Neuron (in vitro differentiated cells): Measurements from ENCODE around the gene BHMT2.

Experiments
- H2AFZ ChIP-seq: one replicate; pipeline ENCODE4 v1.6.1; 2013; ENCODE audit warnings: low read depth, mild to moderate bottlenecking, inconsistent platforms, low read length, moderate library complexity
- H3K27me3 ChIP-seq: one replicate; pipeline ENCODE4 v1.6.1; 2013; ENCODE audit warnings: low read length; ENCODE audit not compliant: insufficient read depth
- H3K36me3 ChIP-seq: one replicate; pipeline ENCODE4 v1.6.1; 2013; ENCODE audit warnings: low read length; ENCODE audit not compliant: insufficient read depth
- H3K4me1 ChIP-seq: one replicate; pipeline ENCODE4 v1.6.1; 2013; ENCODE audit warnings: low read length; ENCODE audit not compliant: insufficient read depth
- H3K4me3 ChIP-seq: 2 replicates; pipeline ENCODE4 v1.5.1; 2013; ENCODE audit warnings: mild to moderate bottlenecking, low read length, moderate library complexity
- H3K9me3 ChIP-seq: one replicate; pipeline ENCODE4 v1.6.1; 2013; ENCODE audit warnings: low read length

BHMT2 gene

GRCh38 chr5:79069488-79070349 lies at the start of gene BHMT2, which contains the start of gene DMGDH:
Gene BHMT2, plus strand, starts transcription at chr5:79069767. Its CDS starts 16 bp downstream, at chr5:79069783.
Gene DMGDH, minus strand, starts transcription at chr5:79069674. Its CDS starts 54 bp downstream, at chr5:79069620.
- Histone ChIP-seq H3K4me3 (no peak within 1 kb of the TSS), H3K36me3 (no peaks in the 10 kb centered on the region), H3K9me3 (peaks cover 3% of the 10 kb centered on the region), H2AFZ (no peak within 1 kb of the TSS), H3K4me1 (no peaks in the 10 kb centered on the region), H3K27me3 (no peaks in the 10 kb centered on the region)

GRCh38 chr5:79020861-79021561 lies 48.6 kb upstream of the BHMT2 start:
- Histone ChIP-seq H2AFZ (no peak overlapping the region), H3K36me3 (no peaks in the 10 kb centered on the region), H3K4me3 (no peak overlapping the region), H3K27me3 (no peaks in the 10 kb centered on the region), H3K9me3 (no peaks in the 10 kb centered on the region), H3K4me1 (peaks cover 2% of the 10 kb centered on the region)

GRCh38 chr5:79021753-79022152 lies 47.8 kb upstream of the BHMT2 start:
- Histone ChIP-seq H3K4me1 (peaks cover 2% of the 10 kb centered on the region), H3K36me3 (no peaks in the 10 kb centered on the region), H3K9me3 (no peaks in the 10 kb centered on the region), H2AFZ (no peak overlapping the region), H3K27me3 (no peaks in the 10 kb centered on the region), H3K4me3 (no peak overlapping the region)

- Histone ChIP-seq H3K36me3 (no peaks in the 10 kb centered on the region), H3K4me1 (peaks cover 2% of the 10 kb centered on the region), H2AFZ (no peak overlapping the region), H3K27me3 (no peaks in the 10 kb centered on the region), H3K4me3 (no peak overlapping the region), H3K9me3 (no peaks in the 10 kb centered on the region)
Observed at GRCh38 chr5:79022771-79023170, 46.8 kb upstream of the BHMT2 start.

GRCh38 chr5:79023348-79023747 lies 46.2 kb upstream of the BHMT2 start:
- no peaks in the 10 kb centered on the region for H3K36me3 ChIP-seq
- H2AFZ ChIP-seq = no peak overlapping the region
- no peaks in the 10 kb centered on the region for H3K27me3 ChIP-seq
- H3K4me1 ChIP-seq = peaks cover 2% of the 10 kb centered on the region
- no peak overlapping the region for H3K4me3 ChIP-seq
- no peaks in the 10 kb centered on the region for H3K9me3 ChIP-seq

- Histone ChIP-seq H3K9me3 (no peaks in the 10 kb centered on the region), H2AFZ (no peak overlapping the region), H3K36me3 (no peaks in the 10 kb centered on the region), H3K27me3 (no peaks in the 10 kb centered on the region), H3K4me3 (no peak overlapping the region), H3K4me1 (peaks cover 2% of the 10 kb centered on the region)
Observed at GRCh38 chr5:79023947-79024346, 45.6 kb upstream of the BHMT2 start.

GRCh38 chr5:79025054-79025472 lies 44.5 kb upstream of the BHMT2 start:
- Histone ChIP-seq H3K36me3 (no peaks in the 10 kb centered on the region), H3K4me1 (peaks cover 2% of the 10 kb centered on the region), H2AFZ (peak overlapping the region; percentile 71), H3K27me3 (no peaks in the 10 kb centered on the region), H3K9me3 (no peaks in the 10 kb centered on the region), H3K4me3 (peak overlapping the region; percentile 25)

- Histone ChIP-seq H3K27me3 (no peaks in the 10 kb centered on the region), H3K36me3 (no peaks in the 10 kb centered on the region), H2AFZ (no peak overlapping the region), H3K4me3 (no peak overlapping the region), H3K9me3 (no peaks in the 10 kb centered on the region), H3K4me1 (no peaks in the 10 kb centered on the region)
Observed at GRCh38 chr5:79030663-79031484, 38.7 kb upstream of the BHMT2 start.

- no peak overlapping the region for H3K4me3 ChIP-seq
- no peaks in the 10 kb centered on the region for H3K9me3 ChIP-seq
- H3K36me3 ChIP-seq = no peaks in the 10 kb centered on the region
- H3K4me1 ChIP-seq = no peaks in the 10 kb centered on the region
- H3K27me3 ChIP-seq = no peaks in the 10 kb centered on the region
- no peak overlapping the region for H2AFZ ChIP-seq
Observed at GRCh38 chr5:79031485-79031867, 38.1 kb upstream of the BHMT2 start.

- Histone ChIP-seq H3K4me3 (no peak overlapping the region), H3K9me3 (no peaks in the 10 kb centered on the region), H3K27me3 (no peaks in the 10 kb centered on the region), H3K4me1 (no peaks in the 10 kb centered on the region), H3K36me3 (no peaks in the 10 kb centered on the region), H2AFZ (no peak overlapping the region)
Observed at GRCh38 chr5:79032031-79032695, 37.4 kb upstream of the BHMT2 start.

- H3K4me3 ChIP-seq = no peak overlapping the region
- no peaks in the 10 kb centered on the region for H3K27me3 ChIP-seq
- H3K4me1 ChIP-seq = no peaks in the 10 kb centered on the region
- H2AFZ ChIP-seq = no peak overlapping the region
- H3K36me3 ChIP-seq = no peaks in the 10 kb centered on the region
- H3K9me3 ChIP-seq = no peaks in the 10 kb centered on the region
Observed at GRCh38 chr5:79032782-79033181, 36.8 kb upstream of the BHMT2 start.

- Histone ChIP-seq H3K4me1 (no peaks in the 10 kb centered on the region), H3K27me3 (no peaks in the 10 kb centered on the region), H3K36me3 (no peaks in the 10 kb centered on the region), H3K9me3 (no peaks in the 10 kb centered on the region), H2AFZ (no peak overlapping the region), H3K4me3 (no peak overlapping the region)
Observed at GRCh38 chr5:79035237-79035636, 34.3 kb upstream of the BHMT2 start.
